ENCODE data around the gene TBX22.
"Not testable (repeated sequence)": the region's sequence is repeated elsewhere in the genome, so short reads cannot be mapped to it uniquely, and the experiment has no call there.

GRCh38 chrX:80066156-80066555 is 51.6 kb downstream of the TBX22 start:
- not testable (repeated sequence) for TF ChIP-seq CTCF (IDR thresholded peaks at IDR 0.05); POLR2AphosphoS5 (IDR thresholded peaks at IDR 0.05; ENCODE audit: insufficient read depth in 1 of 2, low read depth in 1 of 2)
